Measurements from ENCODE around the gene RNF220.

The RNF220 gene

DNA sequence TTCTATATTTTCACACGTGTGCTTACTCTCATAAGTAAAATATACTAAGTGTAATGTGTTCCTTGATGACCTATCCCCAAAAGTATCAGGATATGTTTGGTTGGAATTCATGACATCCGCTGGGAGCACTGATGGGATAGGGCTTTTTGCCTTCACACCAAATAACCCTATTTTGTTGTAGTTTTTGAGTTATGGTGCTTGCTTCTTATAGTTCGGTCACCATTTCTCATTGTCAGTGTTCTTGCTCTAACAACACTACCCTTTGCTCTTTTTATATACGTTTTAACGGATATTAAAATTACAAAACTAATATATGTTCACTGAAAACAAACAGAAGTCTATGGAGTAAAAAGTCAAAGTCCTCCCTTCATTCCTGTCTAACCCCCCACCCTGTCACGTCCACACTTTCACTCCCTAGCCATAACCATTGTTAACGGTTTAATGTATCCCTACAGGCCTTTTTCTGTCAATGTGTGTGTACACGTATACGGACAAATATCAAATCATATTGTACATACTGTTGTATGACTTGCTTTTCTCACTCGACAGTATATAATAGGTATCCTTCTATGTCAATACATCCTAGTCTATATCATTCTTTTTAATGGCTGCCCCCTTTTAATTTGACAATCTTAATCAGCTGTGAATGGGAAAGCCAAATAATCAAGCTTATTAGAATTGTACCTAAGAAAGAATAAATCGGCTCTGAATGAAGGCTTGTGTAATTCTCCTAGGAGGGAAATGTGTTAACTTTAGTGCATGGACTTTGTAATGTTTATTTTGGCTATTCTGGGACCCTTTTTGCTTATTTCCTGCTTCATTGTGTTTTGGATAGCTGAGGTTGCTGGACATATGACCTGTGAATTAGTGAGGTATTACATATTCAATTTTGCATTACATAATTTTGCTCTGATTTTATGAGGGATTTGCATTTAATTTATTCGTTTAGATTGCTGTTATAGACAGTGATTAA lies 3.5 kb upstream of the RNF220 start:
- Histone ChIP-seq H3K27me3 (ENCODE audit: insufficient read depth, low read length) (no peaks in the 10 kb centered on the region), H4K20me1 (ENCODE audit: insufficient read depth, low read length) (no peaks in the 10 kb centered on the region)

DNA sequence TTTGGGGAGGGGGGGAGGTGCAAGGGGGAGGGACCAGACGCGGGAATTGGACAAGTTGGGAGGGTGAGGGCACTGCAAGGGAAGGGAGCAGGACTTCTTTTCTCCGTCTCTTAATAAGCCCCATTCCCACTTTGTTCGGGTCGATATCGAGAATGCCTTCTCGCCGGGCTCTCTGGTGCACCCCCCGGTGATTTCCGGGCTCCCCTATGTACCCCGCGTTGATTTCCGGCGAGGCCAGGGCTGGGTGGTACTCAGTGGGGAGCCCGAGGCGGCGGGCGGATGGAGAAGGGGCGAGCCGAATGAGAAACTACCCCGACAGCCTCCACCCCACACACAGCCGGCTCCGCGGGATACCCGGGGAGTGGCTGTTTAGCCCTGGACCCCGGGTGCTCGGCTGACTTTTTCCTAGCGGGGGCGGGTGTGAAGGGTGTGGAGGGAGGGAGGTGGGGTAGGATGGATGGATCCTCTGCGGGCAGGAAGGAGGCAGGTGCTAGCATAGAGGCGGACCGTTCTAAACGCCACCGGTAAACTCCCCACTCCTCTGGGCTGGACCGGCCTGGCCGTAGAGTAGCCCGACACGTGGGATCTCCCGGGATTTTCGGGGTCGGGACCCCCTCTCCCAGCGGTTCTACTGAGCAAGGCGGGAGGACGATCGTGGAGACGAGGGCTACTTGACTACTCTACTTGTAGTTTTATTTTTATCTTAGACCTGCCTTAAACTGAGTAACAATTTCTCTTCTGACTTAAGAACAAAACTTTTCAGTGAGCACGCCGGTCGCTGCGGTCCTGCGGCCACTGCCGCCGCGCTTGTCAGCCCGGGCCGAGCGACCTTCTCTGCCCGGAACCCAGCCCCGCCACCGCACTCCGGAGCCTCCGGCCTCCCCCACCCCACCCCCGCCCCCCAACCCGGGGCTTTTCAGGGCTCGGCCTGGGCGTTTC lies 1.0 kb downstream of the RNF220 start:
- Histone ChIP-seq H3K9me2 (ENCODE audit: low read depth, low read length) (no peaks in the 10 kb centered on the region), H3K9ac (ENCODE audit: low read length) (no peak overlapping the region), H4K20me1 (ENCODE audit: insufficient read depth, low read length) (no peaks in the 10 kb centered on the region), H3K4me2 (ENCODE audit: low read length) (peak overlapping the region; percentile 57; the same call in 1 of the 2 replicates), H3K9me3 (ENCODE audit: low read length) (no peaks in the 10 kb centered on the region), H3K4me1 (ENCODE audit: insufficient read depth, low read length, severe bottlenecking) (no peaks in the 10 kb centered on the region), H3K4me3 (ENCODE audit: low read depth, low read length, poor library complexity, severe bottlenecking) (no peak overlapping the region), H3K27me3 (ENCODE audit: insufficient read depth, low read length) (no peaks in the 10 kb centered on the region; the same call in 1 of the 2 replicates), H2AFZ (ENCODE audit: low read length) (no peak overlapping the region), H3K36me3 (ENCODE audit: insufficient read depth, low read length) (no peaks in the 10 kb centered on the region), H3K27ac (ENCODE audit: low read depth, low read length, poor library complexity, severe bottlenecking) (no peak overlapping the region), H3F3A (ENCODE audit: insufficient read depth, low read length) (no peaks in the 10 kb centered on the region), H3K79me2 (ENCODE audit: insufficient read depth, low read length) (no peaks in the 10 kb centered on the region)
- TF ChIP-seq, protein P1, sequence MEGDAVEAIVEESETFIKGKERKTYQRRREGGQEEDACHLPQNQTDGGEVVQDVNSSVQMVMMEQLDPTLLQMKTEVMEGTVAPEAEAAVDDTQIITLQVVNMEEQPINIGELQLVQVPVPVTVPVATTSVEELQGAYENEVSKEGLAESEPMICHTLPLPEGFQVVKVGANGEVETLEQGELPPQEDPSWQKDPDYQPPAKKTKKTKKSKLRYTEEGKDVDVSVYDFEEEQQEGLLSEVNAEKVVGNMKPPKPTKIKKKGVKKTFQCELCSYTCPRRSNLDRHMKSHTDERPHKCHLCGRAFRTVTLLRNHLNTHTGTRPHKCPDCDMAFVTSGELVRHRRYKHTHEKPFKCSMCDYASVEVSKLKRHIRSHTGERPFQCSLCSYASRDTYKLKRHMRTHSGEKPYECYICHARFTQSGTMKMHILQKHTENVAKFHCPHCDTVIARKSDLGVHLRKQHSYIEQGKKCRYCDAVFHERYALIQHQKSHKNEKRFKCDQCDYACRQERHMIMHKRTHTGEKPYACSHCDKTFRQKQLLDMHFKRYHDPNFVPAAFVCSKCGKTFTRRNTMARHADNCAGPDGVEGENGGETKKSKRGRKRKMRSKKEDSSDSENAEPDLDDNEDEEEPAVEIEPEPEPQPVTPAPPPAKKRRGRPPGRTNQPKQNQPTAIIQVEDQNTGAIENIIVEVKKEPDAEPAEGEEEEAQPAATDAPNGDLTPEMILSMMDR (IDR thresholded peaks at IDR 0.05; ENCODE audit: low read length), result no peak
- TF ChIP-seq EZH2 (IDR thresholded peaks at IDR 0.05; ENCODE audit: borderline replicate concordance, low read length), result no peak

More for the DNA sequence above, 3.5 kb upstream of the RNF220 start:
- Histone ChIP-seq H3K4me2 (ENCODE audit: low read length) (no peak overlapping the region), H2AFZ (ENCODE audit: low read length) (no peak overlapping the region), H3K4me3 (ENCODE audit: low read depth, low read length, poor library complexity, severe bottlenecking) (no peak overlapping the region), H3F3A (ENCODE audit: insufficient read depth, low read length) (no peaks in the 10 kb centered on the region), H3K9me3 (ENCODE audit: low read length) (no peaks in the 10 kb centered on the region), H3K79me2 (ENCODE audit: insufficient read depth, low read length) (no peaks in the 10 kb centered on the region), H3K36me3 (ENCODE audit: insufficient read depth, low read length) (no peaks in the 10 kb centered on the region), H3K27ac (ENCODE audit: low read depth, low read length, poor library complexity, severe bottlenecking) (no peak overlapping the region), H3K4me1 (ENCODE audit: insufficient read depth, low read length, severe bottlenecking) (no peaks in the 10 kb centered on the region), H3K9me2 (ENCODE audit: low read depth, low read length) (no peaks in the 10 kb centered on the region), H3K9ac (ENCODE audit: low read length) (no peak overlapping the region)
- no peak for TF ChIP-seq EZH2 (IDR thresholded peaks at IDR 0.05; ENCODE audit: borderline replicate concordance, low read length)
- TF ChIP-seq, protein P1 (IDR thresholded peaks at IDR 0.05; ENCODE audit: low read length), result no peak

GRCh38 chr1:44406737-44407429 lies 1.8 kb downstream of the RNF220 start:
- no peak overlapping the region for H3K4me2 ChIP-seq (ENCODE audit: low read length)
- no peak overlapping the region for H3K27ac ChIP-seq (ENCODE audit: low read depth, low read length, poor library complexity, severe bottlenecking)
- H3F3A ChIP-seq (ENCODE audit: insufficient read depth, low read length), result no peaks in the 10 kb centered on the region
- TF ChIP-seq, protein P1 (IDR thresholded peaks at IDR 0.05; ENCODE audit: low read length), result no peak
- TF ChIP-seq EZH2 (IDR thresholded peaks at IDR 0.05; ENCODE audit: borderline replicate concordance, low read length), result no peak
- no peaks in the 10 kb centered on the region for H3K36me3 ChIP-seq (ENCODE audit: insufficient read depth, low read length)
- no peaks in the 10 kb centered on the region for H4K20me1 ChIP-seq (ENCODE audit: insufficient read depth, low read length)
- no peak overlapping the region for H2AFZ ChIP-seq (ENCODE audit: low read length)
- no peak overlapping the region for H3K9ac ChIP-seq (ENCODE audit: low read length)
- no peaks in the 10 kb centered on the region for H3K9me2 ChIP-seq (ENCODE audit: low read depth, low read length)
- H3K79me2 ChIP-seq (ENCODE audit: insufficient read depth, low read length), result no peaks in the 10 kb centered on the region
- no peaks in the 10 kb centered on the region; the same call in 1 of the 2 replicates for H3K27me3 ChIP-seq (ENCODE audit: insufficient read depth, low read length)
- H3K9me3 ChIP-seq (ENCODE audit: low read length), result no peaks in the 10 kb centered on the region
- no peak overlapping the region for H3K4me3 ChIP-seq (ENCODE audit: low read depth, low read length, poor library complexity, severe bottlenecking)
- no peaks in the 10 kb centered on the region for H3K4me1 ChIP-seq (ENCODE audit: insufficient read depth, low read length, severe bottlenecking)
